ENCODE results near the gene PARM1.
"Not testable (repeated sequence)": the region's sequence is repeated elsewhere in the genome, so short reads cannot be mapped to it uniquely, and the experiment has no call there.

PARM1 gene

DNA sequence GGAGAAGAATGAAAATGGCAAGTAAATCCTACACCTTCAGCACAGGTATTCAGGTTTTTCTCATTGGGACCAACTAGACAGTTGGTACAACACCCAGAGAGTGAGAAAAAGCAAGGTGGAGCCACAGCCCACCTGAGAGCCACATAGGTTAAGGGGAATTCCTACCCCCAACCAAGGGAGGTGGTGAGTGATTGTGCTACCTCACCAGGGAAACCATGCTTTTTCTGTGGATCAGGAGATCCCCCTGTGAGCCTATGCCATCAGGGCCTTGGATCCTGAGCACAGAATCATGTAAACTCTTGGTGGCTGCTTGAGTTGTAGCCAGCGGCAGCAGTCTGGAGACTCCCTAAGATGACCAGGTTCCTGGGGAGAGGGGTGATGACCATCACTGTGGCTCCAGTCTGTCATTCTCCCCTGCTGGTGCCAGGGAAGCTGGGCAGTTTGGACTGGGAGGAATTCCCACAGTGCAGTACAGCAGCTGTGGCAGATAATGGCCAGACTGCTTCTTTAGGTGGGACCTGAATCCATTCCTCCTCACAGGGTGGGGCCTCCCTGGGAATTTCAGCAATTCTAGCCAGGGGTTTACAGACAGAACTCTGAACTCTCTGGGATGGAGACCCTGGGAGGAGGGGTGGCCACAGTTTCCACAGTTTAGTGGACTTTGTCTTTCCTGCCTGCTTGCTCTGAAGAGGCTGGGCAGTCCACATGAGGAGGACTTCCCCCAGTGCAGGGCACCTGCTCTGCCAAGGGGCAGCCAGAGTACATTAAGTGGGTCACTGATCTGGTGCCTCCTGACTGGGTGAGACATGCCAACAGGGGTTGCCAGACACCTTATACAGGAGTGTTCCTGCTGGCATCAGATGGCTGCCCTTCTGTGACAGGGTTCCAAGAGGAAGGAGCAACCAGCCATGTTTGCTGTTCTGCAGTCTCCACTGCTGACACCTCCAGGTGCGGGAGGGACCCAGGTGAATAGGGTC lies 43.2 kb downstream of the PARM1 start:
- no peaks in the 10 kb centered on the region for H3K27me3 ChIP-seq (ENCODE audit: control insufficient read depth, insufficient read depth, low read length, poor library complexity, severe bottlenecking)
- H3K4me1 ChIP-seq (ENCODE audit: control insufficient read depth, insufficient read depth, low read length) = no peaks in the 10 kb centered on the region
- no peak overlapping the region for H3K4me3 ChIP-seq (ENCODE audit: insufficient read depth, low read depth, low read length)
- H3K27ac ChIP-seq (ENCODE audit: insufficient read depth, low read depth, low read length, poor library complexity, severe bottlenecking) = no peak overlapping the region
- H3K36me3 ChIP-seq (ENCODE audit: control insufficient read depth, insufficient read depth, low read length) = no peaks in the 10 kb centered on the region
- no peaks in the 10 kb centered on the region for H3K9me3 ChIP-seq (ENCODE audit: control insufficient read depth, low read length)
- 89 to 99% methylated on average over 2 of the region's 2 CpGs for WGBS, 2 experiments

DNA sequence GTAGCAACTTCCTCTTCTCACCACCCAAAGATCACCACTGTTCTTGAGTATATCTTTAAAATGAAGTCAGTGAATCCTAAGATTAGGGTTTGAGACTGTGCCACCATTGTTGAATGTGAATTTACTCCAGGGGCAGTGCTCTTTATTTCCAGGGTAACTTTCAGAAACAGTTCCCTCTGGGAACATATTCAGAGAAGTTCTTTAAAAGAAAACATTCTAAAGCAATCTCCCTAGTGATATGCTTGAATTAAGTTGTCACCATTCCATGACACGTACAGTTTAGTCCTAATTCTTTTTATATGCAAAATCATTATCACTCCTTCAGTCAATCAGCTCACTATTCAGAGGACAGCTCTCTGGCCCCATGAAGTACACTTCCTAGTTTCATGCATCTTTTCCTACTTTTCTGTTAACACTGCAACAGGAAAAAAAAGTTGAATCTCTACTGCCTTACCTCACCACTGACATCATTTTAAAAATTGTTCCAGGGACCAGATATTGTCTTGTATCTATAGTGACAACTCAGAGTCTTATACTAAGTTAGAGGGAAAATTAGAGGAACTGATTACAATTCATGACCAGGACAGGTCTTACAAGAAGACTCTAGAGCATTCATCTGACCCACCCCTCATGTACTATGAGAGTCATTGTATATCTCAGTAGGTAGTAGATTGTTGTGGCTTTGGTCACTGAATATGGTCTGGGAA lies 49.8 kb downstream of the PARM1 start:
- WGBS, 2 experiments = 88 to 94% methylated on average over 1 of the region's 1 CpG
- Histone ChIP-seq H3K27me3 (ENCODE audit: control insufficient read depth, insufficient read depth, low read length, poor library complexity, severe bottlenecking) (no peaks in the 10 kb centered on the region), H3K4me3 (ENCODE audit: insufficient read depth, low read depth, low read length) (no peak overlapping the region), H3K4me1 (ENCODE audit: control insufficient read depth, insufficient read depth, low read length) (no peaks in the 10 kb centered on the region), H3K36me3 (ENCODE audit: control insufficient read depth, insufficient read depth, low read length) (no peaks in the 10 kb centered on the region), H3K9me3 (ENCODE audit: control insufficient read depth, low read length) (no peaks in the 10 kb centered on the region), H3K27ac (ENCODE audit: insufficient read depth, low read depth, low read length, poor library complexity, severe bottlenecking) (no peak overlapping the region)

DNA sequence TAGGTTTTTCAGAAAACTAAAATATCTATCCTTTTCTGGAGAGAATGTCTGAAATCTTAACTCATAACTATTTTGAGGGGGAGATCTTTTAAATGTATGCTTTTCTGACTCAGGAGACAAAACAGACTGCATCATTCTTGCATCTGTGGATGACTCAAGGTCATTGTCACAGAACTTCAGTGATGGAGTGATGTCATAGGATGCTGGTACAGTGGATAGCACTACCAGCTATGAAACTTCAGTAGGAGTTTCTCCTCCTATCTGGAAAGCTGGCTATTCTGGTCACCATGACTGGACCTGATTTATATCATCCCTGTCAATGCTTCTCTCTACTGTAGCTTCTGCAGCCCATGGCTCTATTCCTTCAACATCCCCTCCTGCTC lies 50.3 kb downstream of the PARM1 start:
- Histone ChIP-seq H3K4me1 (ENCODE audit: control insufficient read depth, insufficient read depth, low read length) (no peaks in the 10 kb centered on the region), H3K4me3 (ENCODE audit: insufficient read depth, low read depth, low read length) (no peak overlapping the region), H3K27ac (ENCODE audit: insufficient read depth, low read depth, low read length, poor library complexity, severe bottlenecking) (no peak overlapping the region), H3K9me3 (ENCODE audit: control insufficient read depth, low read length) (no peaks in the 10 kb centered on the region), H3K27me3 (ENCODE audit: control insufficient read depth, insufficient read depth, low read length, poor library complexity, severe bottlenecking) (no peaks in the 10 kb centered on the region), H3K36me3 (ENCODE audit: control insufficient read depth, insufficient read depth, low read length) (no peaks in the 10 kb centered on the region)

DNA sequence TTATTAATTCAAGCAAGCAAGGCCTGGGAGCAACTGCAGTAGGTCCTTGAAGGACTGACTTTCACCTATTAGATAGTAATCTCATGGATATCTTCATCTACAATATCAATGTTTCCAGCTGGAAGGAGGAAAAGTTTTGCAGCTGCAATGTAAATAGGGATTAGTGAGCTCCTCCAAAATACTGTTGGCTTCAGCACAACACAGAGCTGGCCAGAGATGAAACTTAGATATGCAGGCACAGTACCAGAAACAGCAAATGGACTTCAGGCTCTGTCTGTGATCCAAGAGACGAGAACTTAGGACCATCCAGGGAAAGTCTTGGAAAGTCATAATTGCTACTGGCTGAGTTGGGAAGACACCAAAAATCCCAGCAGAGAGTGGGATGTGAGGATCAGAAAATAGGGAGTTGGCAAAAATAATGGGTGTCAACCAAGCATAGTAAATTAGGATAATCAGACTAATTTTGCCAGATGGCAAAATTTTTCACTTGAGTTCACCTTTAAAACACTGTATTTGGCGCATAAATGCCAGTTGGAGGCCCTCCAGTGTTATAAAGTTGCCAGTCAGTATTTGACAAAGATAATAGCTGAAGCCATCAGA lies 57.5 kb downstream of the PARM1 start:
- 94 to 95% methylated on average over 2 of the region's 2 CpGs for WGBS, 2 experiments
- Histone ChIP-seq H3K27me3 (ENCODE audit: control insufficient read depth, insufficient read depth, low read length, poor library complexity, severe bottlenecking) (no peaks in the 10 kb centered on the region), H3K27ac (ENCODE audit: insufficient read depth, low read depth, low read length, poor library complexity, severe bottlenecking) (no peak overlapping the region), H3K4me1 (ENCODE audit: control insufficient read depth, insufficient read depth, low read length) (no peaks in the 10 kb centered on the region), H3K9me3 (ENCODE audit: control insufficient read depth, low read length) (peaks cover 2% of the 10 kb centered on the region), H3K36me3 (ENCODE audit: control insufficient read depth, insufficient read depth, low read length) (no peaks in the 10 kb centered on the region), H3K4me3 (ENCODE audit: insufficient read depth, low read depth, low read length) (no peak overlapping the region)

DNA sequence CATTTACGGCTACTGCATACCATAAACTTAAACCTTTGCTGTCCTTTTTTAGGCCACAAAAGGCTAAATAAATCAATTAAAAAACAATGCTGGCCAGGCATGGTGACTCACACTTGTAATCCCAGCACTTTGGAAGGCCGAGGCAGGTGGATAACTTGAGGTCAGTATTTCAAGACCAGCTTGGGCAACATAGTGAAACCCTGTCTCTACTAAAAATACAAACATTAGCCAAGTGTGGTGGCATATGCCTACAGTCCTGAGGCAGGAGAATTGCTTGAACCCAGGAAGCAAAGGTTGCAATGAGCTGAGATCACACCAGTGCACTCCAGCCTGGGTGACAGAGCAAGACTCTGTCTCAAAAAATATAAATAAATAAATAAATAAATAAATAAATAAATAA lies 61.5 kb downstream of the PARM1 start:
- H3K9me3 ChIP-seq (ENCODE audit: control insufficient read depth, low read length); H3K27me3 ChIP-seq (ENCODE audit: control insufficient read depth, insufficient read depth, low read length, poor library complexity, severe bottlenecking); H3K27ac ChIP-seq (ENCODE audit: insufficient read depth, low read depth, low read length, poor library complexity, severe bottlenecking); H3K4me3 ChIP-seq (ENCODE audit: insufficient read depth, low read depth, low read length); H3K4me1 ChIP-seq (ENCODE audit: control insufficient read depth, insufficient read depth, low read length); H3K36me3 ChIP-seq (ENCODE audit: control insufficient read depth, insufficient read depth, low read length): not testable (repeated sequence)
- 77 to 86% methylated on average over 2 of the region's 2 CpGs for WGBS, 2 experiments

DNA sequence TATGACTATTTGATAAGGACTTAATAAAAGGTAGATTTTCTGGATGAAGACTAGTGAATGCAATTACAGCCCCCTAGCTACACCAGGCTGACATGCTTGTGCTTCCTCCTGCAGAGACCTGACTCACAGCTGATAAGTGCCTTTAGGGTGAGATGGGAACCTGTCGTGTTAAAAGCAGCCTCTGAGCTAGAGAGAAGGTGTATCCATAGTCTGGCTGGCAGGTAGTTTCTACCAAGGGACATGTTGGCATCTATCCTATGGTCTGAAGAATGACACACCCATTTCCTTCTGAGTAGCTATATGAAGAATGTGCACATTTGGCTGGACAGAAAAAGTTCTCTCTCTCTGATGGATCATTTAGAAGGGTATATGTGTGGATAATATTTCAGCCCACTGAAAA lies 64.1 kb downstream of the PARM1 start:
- 67 to 71% methylated on average over 1 of the region's 1 CpG for WGBS, 2 experiments
- Histone ChIP-seq H3K9me3 (ENCODE audit: control insufficient read depth, low read length) (peaks cover 2% of the 10 kb centered on the region), H3K27ac (ENCODE audit: insufficient read depth, low read depth, low read length, poor library complexity, severe bottlenecking) (no peak overlapping the region), H3K4me3 (ENCODE audit: insufficient read depth, low read depth, low read length) (no peak overlapping the region), H3K4me1 (ENCODE audit: control insufficient read depth, insufficient read depth, low read length) (no peaks in the 10 kb centered on the region), H3K36me3 (ENCODE audit: control insufficient read depth, insufficient read depth, low read length) (no peaks in the 10 kb centered on the region), H3K27me3 (ENCODE audit: control insufficient read depth, insufficient read depth, low read length, poor library complexity, severe bottlenecking) (no peaks in the 10 kb centered on the region)

DNA sequence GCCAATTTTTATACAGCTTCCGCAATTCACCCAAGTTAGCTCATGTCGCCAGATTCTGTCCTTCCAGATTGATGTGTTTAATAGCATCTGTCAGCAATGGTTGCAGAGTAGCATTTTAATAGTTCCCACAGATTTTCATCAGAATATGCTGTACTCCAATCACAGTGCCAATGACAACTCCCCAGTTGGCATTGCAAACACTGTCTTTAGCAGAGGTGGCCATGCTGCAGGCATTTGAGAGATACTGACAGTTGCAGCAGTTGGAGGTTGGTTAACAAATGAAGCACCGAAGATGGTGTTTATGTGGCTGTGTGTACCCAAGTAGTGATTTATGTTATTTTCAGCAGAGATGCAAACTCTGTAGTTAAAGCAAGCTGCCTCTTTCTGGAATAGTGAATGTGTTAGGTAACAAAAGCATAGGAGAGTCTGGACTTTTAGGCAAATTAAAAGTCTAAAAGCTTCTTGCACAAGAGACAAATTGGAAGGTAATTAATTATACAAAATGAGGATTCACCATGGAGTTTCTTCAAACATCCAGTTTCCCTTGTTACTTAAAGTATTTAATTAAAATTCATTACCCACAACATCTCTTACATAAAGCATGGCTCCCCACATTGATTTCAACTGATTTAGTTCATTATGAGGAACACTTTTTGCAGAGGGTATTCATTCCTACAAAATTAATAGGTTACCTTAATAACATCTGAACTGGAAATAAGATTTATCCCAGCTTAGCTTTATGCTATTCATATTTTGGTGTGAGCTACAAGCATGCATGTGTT lies 65.2 kb downstream of the PARM1 start:
- WGBS, 2 experiments = 98% methylated on average over 3 of the region's 3 CpGs
- no peaks in the 10 kb centered on the region for H3K9me3 ChIP-seq (ENCODE audit: control insufficient read depth, low read length)
- no peak overlapping the region for H3K4me3 ChIP-seq (ENCODE audit: insufficient read depth, low read depth, low read length)
- H3K4me1 ChIP-seq (ENCODE audit: control insufficient read depth, insufficient read depth, low read length) = no peaks in the 10 kb centered on the region
- no peak overlapping the region for H3K27ac ChIP-seq (ENCODE audit: insufficient read depth, low read depth, low read length, poor library complexity, severe bottlenecking)
- H3K36me3 ChIP-seq (ENCODE audit: control insufficient read depth, insufficient read depth, low read length) = no peaks in the 10 kb centered on the region
- no peaks in the 10 kb centered on the region for H3K27me3 ChIP-seq (ENCODE audit: control insufficient read depth, insufficient read depth, low read length, poor library complexity, severe bottlenecking)

DNA sequence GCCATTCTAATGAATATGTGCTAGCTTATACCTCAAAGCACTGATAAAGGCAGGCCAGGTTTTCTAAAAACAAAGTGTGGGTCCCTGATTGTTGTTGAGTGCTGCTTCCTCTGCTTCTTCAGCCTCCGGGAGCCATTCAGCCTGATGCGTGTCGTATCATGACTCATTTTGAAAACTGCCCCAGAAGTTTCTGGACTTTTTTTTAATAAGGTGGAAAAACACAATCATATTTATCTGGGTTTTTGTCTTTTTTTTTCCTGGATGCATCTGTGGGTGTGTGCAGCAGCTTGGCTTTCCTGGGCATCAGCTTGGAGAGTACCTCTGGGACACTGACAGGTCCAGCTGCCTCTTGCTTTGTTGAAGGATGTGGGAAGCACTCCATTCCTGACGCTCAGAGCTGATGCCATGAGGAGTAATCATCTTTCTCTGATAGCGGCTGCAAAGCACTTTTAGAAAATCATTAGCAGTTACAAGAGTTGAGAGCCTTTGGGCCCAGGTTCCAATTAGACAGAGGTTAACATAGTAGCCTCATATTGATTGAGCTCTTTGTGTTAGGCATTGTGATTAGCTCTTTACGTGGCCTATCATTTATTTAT lies 66.9 kb downstream of the PARM1 start:
- 95 to 96% methylated on average over 6 of the region's 6 CpGs for WGBS, 2 experiments
- Histone ChIP-seq H3K9me3 (ENCODE audit: control insufficient read depth, low read length) (no peaks in the 10 kb centered on the region), H3K4me1 (ENCODE audit: control insufficient read depth, insufficient read depth, low read length) (no peaks in the 10 kb centered on the region), H3K36me3 (ENCODE audit: control insufficient read depth, insufficient read depth, low read length) (no peaks in the 10 kb centered on the region), H3K4me3 (ENCODE audit: insufficient read depth, low read depth, low read length) (no peak overlapping the region), H3K27ac (ENCODE audit: insufficient read depth, low read depth, low read length, poor library complexity, severe bottlenecking) (no peak overlapping the region), H3K27me3 (ENCODE audit: control insufficient read depth, insufficient read depth, low read length, poor library complexity, severe bottlenecking) (no peaks in the 10 kb centered on the region)

DNA sequence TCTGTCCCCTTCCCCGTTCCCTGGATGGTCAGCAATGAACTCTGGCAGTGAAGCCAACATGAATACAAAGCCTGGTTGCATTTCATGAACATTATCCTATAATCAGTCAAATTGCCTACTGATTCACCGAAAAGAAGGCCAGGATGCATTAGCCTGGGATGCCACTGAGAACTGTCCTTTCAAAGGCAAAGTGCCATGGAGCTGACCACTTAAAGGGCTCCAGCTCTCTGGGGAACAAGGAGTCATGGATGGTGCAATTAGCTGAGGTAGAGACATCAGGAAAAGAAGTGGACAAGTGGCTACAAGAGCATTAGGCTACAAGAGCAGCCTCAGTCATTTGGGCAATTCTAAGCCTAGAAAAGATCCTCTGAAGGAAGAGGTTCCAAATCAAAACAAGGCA lies 69.0 kb downstream of the PARM1 start:
- no peaks in the 10 kb centered on the region for H3K27me3 ChIP-seq (ENCODE audit: control insufficient read depth, insufficient read depth, low read length, poor library complexity, severe bottlenecking)
- H3K4me3 ChIP-seq (ENCODE audit: insufficient read depth, low read depth, low read length) = no peak overlapping the region
- no peaks in the 10 kb centered on the region for H3K36me3 ChIP-seq (ENCODE audit: control insufficient read depth, insufficient read depth, low read length)
- no peak overlapping the region for H3K27ac ChIP-seq (ENCODE audit: insufficient read depth, low read depth, low read length, poor library complexity, severe bottlenecking)
- WGBS, 2 experiments = 85 to 93% methylated on average over 2 of the region's 2 CpGs
- H3K9me3 ChIP-seq (ENCODE audit: control insufficient read depth, low read length) = no peaks in the 10 kb centered on the region
- H3K4me1 ChIP-seq (ENCODE audit: control insufficient read depth, insufficient read depth, low read length) = no peaks in the 10 kb centered on the region
